HCT116 (cell line): ENCODE data around the gene ZNF189. TPM values are rescaled to one million over a fixed set of nuclear protein-coding genes. Genes with fewer than 3 reads are reported as not detected.

Experiments
- ATAC-seq: fragments of 200-7000 bp; cut with Tn5 transposase; 2 replicates; pipeline ENCODE4 v1.9.1; 2020; ENCODE audit warnings: mild to moderate bottlenecking, moderate library complexity
- BruUV-seq: library from RNA; stranded (reverse); fragments of 400-500 nt; replicated peaks from 2 replicates; lab custom pipeline; 2021; lab: Mats Ljungman, UMichigan
- CTCF ChIA-PET: fragments of 300-600 bp; sonication (Branson Sonifier 250); formaldehyde crosslinking; loops from one replicate; lab custom pipeline; 2021; ENCODE audit warnings: antibody characterized with exemption; lab: Charles Lee
- POLR2A ChIA-PET: fragments of 300-600, 350-600 bp; sonication (Branson Sonifier 250); formaldehyde crosslinking; loops from one replicate; lab custom pipeline; 2021; ENCODE audit warnings: antibody characterized with exemption; lab: Charles Lee
- RAD21 ChIA-PET, 2 experiments: fragments of 300-600 bp; sonication (Branson Sonifier 250); formaldehyde crosslinking; loops; one replicate each; lab custom pipeline; 2023; ENCODE audit warnings: low total read pairs in 2 of 2; ENCODE audit not compliant: uncharacterized antibody in 2 of 2, unreplicated experiment in 2 of 2, low non-redundant PET in 1 of 2; lab: Charles Lee
- DNase-seq: peaks from one replicate; pipeline ENCODE4 v3.0.0-alpha.2; 2010; ENCODE audit warnings: low read depth, low spot score
- H2AFZ ChIP-seq: fragments of 200-600 bp; shearing (Covaris generic), sonication (generic); 2 replicates; pipeline ENCODE4 v1.6.1; 2017; ENCODE audit warnings: low read depth, mixed run types, mixed read lengths, antibody characterized with exemption, low read length; ENCODE audit not compliant: poor library complexity, severe bottlenecking
- H3K27ac ChIP-seq: 2 replicates; pipeline ENCODE4 v1.5.1; 2012; ENCODE audit warnings: low read depth, low read length
- H3K27me3 ChIP-seq: fragments of 200-600 bp; sonication (generic); 2 replicates; pipeline ENCODE4 v1.6.1; 2016; ENCODE audit warnings: mixed run types, low read length, mixed read lengths; ENCODE audit not compliant: insufficient read depth
- H3K36me3 ChIP-seq, 2 experiments: fragments of 200-500 bp in 1 of 2; fragments of 200-600 bp in 1 of 2; sonication (Bioruptor generic) in 1 of 2; sonication (generic) in 1 of 2; 2 replicates each; pipeline versions ENCODE4 v1.5.1 to v1.6.1; 2014 to 2016; ENCODE audit warnings: low read length in 2 of 2, inconsistent platforms in 1 of 2, mixed read lengths in 1 of 2, mixed run types in 1 of 2; ENCODE audit not compliant: insufficient read depth in 2 of 2, control insufficient read depth in 1 of 2
- H3K4me1 ChIP-seq, 2 experiments: fragments of 200-600 bp in 1 of 2; sonication (generic) in 1 of 2; 2 replicates each; pipeline versions ENCODE4 v1.5.1 to v1.6.1; 2012 to 2017; ENCODE audit warnings: low read length in 2 of 2, inconsistent platforms in 1 of 2, mild to moderate bottlenecking in 1 of 2, mixed read lengths in 1 of 2, mixed run types in 1 of 2, moderate library complexity in 1 of 2; ENCODE audit not compliant: insufficient read depth in 2 of 2, control insufficient read depth in 1 of 2
- H3K4me2 ChIP-seq: fragments of 200-600 bp; sonication (generic); 2 replicates; pipeline ENCODE4 v1.6.1; 2017; ENCODE audit warnings: mixed run types, low read length, mixed read lengths
- H3K4me3 ChIP-seq, 2 experiments: fragments of 200-600 bp in 1 of 2; sonication (generic) in 1 of 2; replicated peaks in 1 of 2; 2 replicates each; pipeline ENCODE4 v1.5.1; 2011 to 2016; ENCODE audit warnings: low read length in 2 of 2, control low read depth in 1 of 2, low read depth in 1 of 2, mild to moderate bottlenecking in 1 of 2, mixed read lengths in 1 of 2, mixed run types in 1 of 2
- H3K79me2 ChIP-seq: fragments of 200-600 bp; sonication (generic); 2 replicates; pipeline ENCODE4 v1.6.1; 2017; ENCODE audit warnings: mild to moderate bottlenecking, mixed run types, low read length, moderate library complexity, mixed read lengths; ENCODE audit not compliant: insufficient read depth
- H3K9ac ChIP-seq: fragments of 200-600 bp; sonication (generic); 2 replicates; pipeline ENCODE4 v1.6.1; 2016; ENCODE audit warnings: low read length, mixed read lengths
- H3K9me2 ChIP-seq: fragments of 200-600 bp; sonication (generic), shearing (Covaris generic); 2 replicates; pipeline ENCODE4 v1.6.1; 2017; ENCODE audit warnings: mixed run types, mild to moderate bottlenecking, moderate library complexity; ENCODE audit not compliant: insufficient read depth
- H3K9me3 ChIP-seq, 2 experiments: fragments of 200-500 bp in 1 of 2; fragments of 200-600 bp in 1 of 2; sonication (Bioruptor generic) in 1 of 2; sonication (generic) in 1 of 2; 2 replicates each; pipeline ENCODE4 v1.6.1; 2014 to 2017; ENCODE audit warnings: low read length in 2 of 2, mixed read lengths in 2 of 2, inconsistent platforms in 1 of 2, low read depth in 1 of 2, mild to moderate bottlenecking in 1 of 2, mixed run types in 1 of 2, moderate library complexity in 1 of 2; ENCODE audit not compliant: control insufficient read depth in 1 of 2, insufficient read depth in 1 of 2
- H4K20me1 ChIP-seq: fragments of 200-600 bp; sonication (generic), shearing (Covaris generic); 2 replicates; pipeline ENCODE4 v1.6.1; 2017; ENCODE audit warnings: mixed run types, mild to moderate bottlenecking, moderate library complexity; ENCODE audit not compliant: insufficient read depth
- CBX3 ChIP-seq: IDR thresholded peaks from 2 replicates; pipeline ENCODE4 v1.6.1; 2012; ENCODE audit warnings: low read depth
- CEBPB ChIP-seq: IDR thresholded peaks from 2 replicates; pipeline ENCODE4 v1.6.1; 2012; ENCODE audit warnings: low read depth
- EGR1 ChIP-seq: IDR thresholded peaks from 2 replicates; pipeline ENCODE4 v1.6.1; 2012; ENCODE audit warnings: low read depth
- ELF1 ChIP-seq: IDR thresholded peaks from 2 replicates; pipeline ENCODE4 v1.6.1; 2012; ENCODE audit warnings: low read depth, borderline replicate concordance
- EZH2 ChIP-seq: fragments of 200-600 bp; sonication (generic); IDR thresholded peaks from 2 replicates; pipeline ENCODE4 v1.6.1; 2017; ENCODE audit warnings: antibody characterized with exemption, mixed run types
- EZH2phosphoT487 ChIP-seq: fragments of 200-600 bp; IDR thresholded peaks from 2 replicates; pipeline ENCODE4 v1.6.1; 2018; ENCODE audit warnings: antibody characterized with exemption, borderline replicate concordance
- FOSL1 ChIP-seq: IDR thresholded peaks from 2 replicates; pipeline ENCODE4 v1.6.1; 2012; ENCODE audit warnings: low read depth
- JUND ChIP-seq: IDR thresholded peaks from 2 replicates; pipeline ENCODE4 v1.6.1; 2012
- POLR2A ChIP-seq: IDR thresholded peaks from 2 replicates; pipeline ENCODE4 v1.7.0; 2011; ENCODE audit warnings: borderline replicate concordance; ENCODE audit not compliant: insufficient read depth, insufficient read length; ENCODE audit errors: extremely low read depth
- POLR2AphosphoS5 ChIP-seq: IDR thresholded peaks from 2 replicates; pipeline ENCODE4 v1.6.1; 2011; ENCODE audit warnings: mild to moderate bottlenecking, low read depth, low read length, moderate library complexity
- RAD21 ChIP-seq: IDR thresholded peaks from 2 replicates; pipeline ENCODE4 v1.6.1; 2012; ENCODE audit warnings: low read depth, mild to moderate bottlenecking
- SP1 ChIP-seq: IDR thresholded peaks from 2 replicates; pipeline ENCODE4 v1.6.1; 2012; ENCODE audit warnings: low read depth
- SRF ChIP-seq: IDR thresholded peaks from 2 replicates; pipeline ENCODE4 v1.6.1; 2012; ENCODE audit warnings: low read depth
- TCF7L2 ChIP-seq: IDR thresholded peaks from 2 replicates; pipeline ENCODE4 v1.7.0; 2011; ENCODE audit warnings: borderline replicate concordance, inconsistent platforms; ENCODE audit not compliant: insufficient read depth, insufficient read length; ENCODE audit errors: extremely low read depth
- YY1 ChIP-seq: IDR thresholded peaks from 2 replicates; pipeline ENCODE4 v1.6.1; 2011; ENCODE audit warnings: low read length, low read depth, moderate library complexity, mild to moderate bottlenecking; ENCODE audit not compliant: insufficient replicate concordance; ENCODE audit errors: extremely low read depth
- ZFX ChIP-seq: fragments of 450-650 bp; IDR thresholded peaks from 2 replicates; pipeline ENCODE4 v1.6.1; 2017
- ZNF274 ChIP-seq: fragments of 200-500 bp; sonication (Bioruptor generic); IDR thresholded peaks from 2 replicates; pipeline ENCODE4 v1.6.1; 2014; ENCODE audit warnings: mild to moderate bottlenecking, low read depth, low read length, inconsistent platforms
- intact Hi-C: fragments of 100-400 bp; cut with micrococcal nuclease; formaldehyde crosslinking; loops from 2 replicates; pipeline ENCODE4 v1.10.0; 2022
- total RNA-seq: library from RNA; stranded (reverse); gene quantifications from one replicate; pipeline ENCODE4 v1.2.1, GENCODE V29; 2021; ENCODE audit not compliant: unreplicated experiment
- TF ChIP-seq, protein P1 (sequence below), 3 experiments: fragments of 200-600 bp in 1 of 3; sonication (generic) in 1 of 3; IDR thresholded peaks in 2 of 3; conservative IDR thresholded peaks in 1 of 3; 2 replicates each; pipeline ENCODE4 v1.5.1; 2012 to 2017; ENCODE audit warnings: low read depth in 2 of 3, low read length in 2 of 3, antibody characterized with exemption in 1 of 3, borderline replicate concordance in 1 of 3, control low read depth in 1 of 3, mild to moderate bottlenecking in 1 of 3, mixed read lengths in 1 of 3, mixed run types in 1 of 3, moderate library complexity in 1 of 3; ENCODE audit not compliant: insufficient read depth in 1 of 3
- TF ChIP-seq, protein P2 (sequence below): IDR thresholded peaks from 2 replicates; pipeline ENCODE4 v1.6.1; 2012
- TF ChIP-seq, protein P3 (sequence below): IDR thresholded peaks from 2 replicates; pipeline ENCODE4 v1.6.1; 2012

The ZNF189 gene
- total RNA-seq, 1 experiment from 2014 or later: 10.6 TPM

DNA sequence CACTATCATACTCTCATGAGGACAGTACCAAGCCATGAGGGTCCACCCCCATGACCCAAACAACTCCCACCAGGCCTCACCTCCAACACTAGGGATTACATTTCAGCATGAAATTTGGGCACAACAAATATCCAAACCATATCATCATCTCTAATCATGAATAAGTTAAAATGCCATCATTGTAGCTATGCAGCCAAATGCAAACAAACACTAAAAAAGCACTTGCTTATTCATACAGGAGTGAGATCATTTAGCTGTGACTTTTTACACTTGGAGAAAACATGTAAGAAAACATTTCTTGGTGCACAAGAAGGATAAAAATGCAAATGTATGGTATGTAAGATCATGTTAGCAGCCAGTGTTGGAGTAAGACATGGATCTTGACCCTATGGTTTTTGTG, 38.0 kb upstream of the ZNF189 start:
- TF ChIP-seq, protein P1, sequence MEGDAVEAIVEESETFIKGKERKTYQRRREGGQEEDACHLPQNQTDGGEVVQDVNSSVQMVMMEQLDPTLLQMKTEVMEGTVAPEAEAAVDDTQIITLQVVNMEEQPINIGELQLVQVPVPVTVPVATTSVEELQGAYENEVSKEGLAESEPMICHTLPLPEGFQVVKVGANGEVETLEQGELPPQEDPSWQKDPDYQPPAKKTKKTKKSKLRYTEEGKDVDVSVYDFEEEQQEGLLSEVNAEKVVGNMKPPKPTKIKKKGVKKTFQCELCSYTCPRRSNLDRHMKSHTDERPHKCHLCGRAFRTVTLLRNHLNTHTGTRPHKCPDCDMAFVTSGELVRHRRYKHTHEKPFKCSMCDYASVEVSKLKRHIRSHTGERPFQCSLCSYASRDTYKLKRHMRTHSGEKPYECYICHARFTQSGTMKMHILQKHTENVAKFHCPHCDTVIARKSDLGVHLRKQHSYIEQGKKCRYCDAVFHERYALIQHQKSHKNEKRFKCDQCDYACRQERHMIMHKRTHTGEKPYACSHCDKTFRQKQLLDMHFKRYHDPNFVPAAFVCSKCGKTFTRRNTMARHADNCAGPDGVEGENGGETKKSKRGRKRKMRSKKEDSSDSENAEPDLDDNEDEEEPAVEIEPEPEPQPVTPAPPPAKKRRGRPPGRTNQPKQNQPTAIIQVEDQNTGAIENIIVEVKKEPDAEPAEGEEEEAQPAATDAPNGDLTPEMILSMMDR (IDR thresholded peaks at IDR 0.05 in 2 of 3, conservative IDR thresholded peaks at IDR 0.05 in 1 of 3; ENCODE audit: borderline replicate concordance in 1 of 3, insufficient read depth in 1 of 3, low read depth in 2 of 3, low read length in 2 of 3): no peak
- TF ChIP-seq CBX3 (no peak), EZH2phosphoT487 (no peak), JUND (no peak), TCF7L2 (no peak)
- H3K9me2 ChIP-seq: no peaks in the 10 kb centered on the region
- intact Hi-C loops: no loop called here
- no peaks in the 10 kb centered on the region for H3K79me2 ChIP-seq
- H3K27ac ChIP-seq: no peak overlapping the region
- H3K27me3 ChIP-seq: no peaks in the 10 kb centered on the region
- H3K4me1 ChIP-seq: no peaks in the 10 kb centered on the region; a peak in 1 of 4 replicates
- POLR2A ChIA-PET: no interaction called here
- no peak overlapping the region for H3K4me3 ChIP-seq
- BruUV-seq: no TSS peak
- RAD21 ChIA-PET: no interaction called here
- H2AFZ ChIP-seq: no peak overlapping the region
- no peak for ATAC-seq
- CTCF ChIA-PET: no interaction called here
- H3K9ac ChIP-seq: no peak overlapping the region
- H3K9me3 ChIP-seq: no peaks in the 10 kb centered on the region
- H4K20me1 ChIP-seq: no peaks in the 10 kb centered on the region
- no peak for DNase-seq
- no peaks in the 10 kb centered on the region for H3K36me3 ChIP-seq
- no peak overlapping the region for H3K4me2 ChIP-seq

DNA sequence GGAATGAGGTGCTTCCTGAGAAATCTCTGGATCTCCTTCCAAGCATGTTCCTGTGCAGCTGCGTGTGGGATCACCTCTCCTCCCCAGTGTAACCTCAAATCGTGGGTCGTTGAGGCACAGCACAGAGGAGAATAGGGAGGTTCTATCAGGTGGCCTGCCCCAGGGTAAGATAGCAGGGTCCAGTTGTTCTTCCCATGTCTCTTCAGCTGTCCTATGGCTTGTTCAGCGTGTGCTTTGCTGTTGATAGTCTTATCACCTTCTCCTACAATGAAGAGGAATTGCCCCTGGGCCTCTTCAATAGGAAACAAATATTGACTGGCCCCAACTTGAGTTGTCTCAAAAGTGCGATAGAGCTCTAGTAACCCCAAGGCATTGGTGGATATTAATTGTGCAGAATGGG, 36.2 kb upstream of the ZNF189 start:
- TF ChIP-seq CEBPB (no peak), TCF7L2 (no peak), RAD21 (no peak), ELF1 (no peak), EGR1 (no peak), POLR2AphosphoS5 (no peak), YY1 (no peak), SRF (no peak), FOSL1 (no peak), CBX3 (no peak), SP1 (no peak), EZH2phosphoT487 (no peak), ZNF274 (no peak), POLR2A (no peak), ZFX (no peak), EZH2 (no peak)
- TF ChIP-seq, protein P2, sequence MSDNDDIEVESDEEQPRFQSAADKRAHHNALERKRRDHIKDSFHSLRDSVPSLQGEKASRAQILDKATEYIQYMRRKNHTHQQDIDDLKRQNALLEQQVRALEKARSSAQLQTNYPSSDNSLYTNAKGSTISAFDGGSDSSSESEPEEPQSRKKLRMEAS: no peak
- TF ChIP-seq, protein P3, sequence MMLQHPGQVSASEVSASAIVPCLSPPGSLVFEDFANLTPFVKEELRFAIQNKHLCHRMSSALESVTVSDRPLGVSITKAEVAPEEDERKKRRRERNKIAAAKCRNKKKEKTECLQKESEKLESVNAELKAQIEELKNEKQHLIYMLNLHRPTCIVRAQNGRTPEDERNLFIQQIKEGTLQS: no peak
- no peak overlapping the region for H3K4me3 ChIP-seq
- H3K4me1 ChIP-seq: peaks cover 7 to 8% of the 10 kb centered on the region in 2 experiments; a peak in 3 of 4 replicates
- H3K9me3 ChIP-seq: no peaks in the 10 kb centered on the region
- H3K36me3 ChIP-seq: no peaks in the 10 kb centered on the region
- no TSS peak for BruUV-seq
- ATAC-seq (no peak), DNase-seq (no peak)
- H4K20me1 ChIP-seq: no peaks in the 10 kb centered on the region
- H2AFZ ChIP-seq: no peak overlapping the region
- H3K79me2 ChIP-seq: no peaks in the 10 kb centered on the region
- no peak overlapping the region for H3K4me2 ChIP-seq
- intact Hi-C loops: no loop called here
- ChIA-PET POLR2A (no interaction called here), CTCF (no interaction called here), RAD21 (no interaction called here)
- H3K27me3 ChIP-seq: no peaks in the 10 kb centered on the region
- no peak overlapping the region for H3K9ac ChIP-seq
- no peak overlapping the region for H3K27ac ChIP-seq
- no peaks in the 10 kb centered on the region for H3K9me2 ChIP-seq
